IPS-NIHi7 (cell line): Measurements from ENCODE around the gene NEK10.
"Not testable (repeated sequence)": the region's sequence is repeated elsewhere in the genome, so short reads cannot be mapped to it uniquely, and the experiment has no call there.

Source experiments
- DNase-seq: peaks from one replicate; pipeline ENCODE4 v3.0.0; 2012; ENCODE audit warnings: mixed read lengths; ENCODE audit errors: extremely low spot score

NEK10 gene

GRCh38 chr3:27312044-27312668 lies 57.0 kb downstream of the NEK10 start:
- DNase-seq: peak; percentile 74

DNA sequence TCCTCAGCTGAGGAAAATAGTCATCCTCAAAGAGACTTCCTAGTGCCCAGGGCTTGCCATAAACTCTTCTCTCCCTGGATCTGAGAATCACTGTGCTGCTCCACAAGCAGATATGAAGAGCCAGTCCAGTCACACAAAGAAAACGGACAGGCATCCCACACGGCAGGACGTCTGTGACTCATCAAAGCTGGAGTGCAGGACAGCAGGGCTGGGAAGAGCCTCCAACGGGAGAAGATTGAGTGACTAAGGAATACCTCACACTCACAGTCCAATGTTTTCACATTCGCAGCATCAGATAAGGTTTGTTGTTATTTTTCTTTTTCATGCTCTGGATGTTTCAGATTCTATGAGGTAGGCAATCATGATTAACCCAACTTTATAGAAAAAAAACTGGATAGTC lies 57.8 kb downstream of the NEK10 start:
- peak; percentile 39 for DNase-seq

DNA sequence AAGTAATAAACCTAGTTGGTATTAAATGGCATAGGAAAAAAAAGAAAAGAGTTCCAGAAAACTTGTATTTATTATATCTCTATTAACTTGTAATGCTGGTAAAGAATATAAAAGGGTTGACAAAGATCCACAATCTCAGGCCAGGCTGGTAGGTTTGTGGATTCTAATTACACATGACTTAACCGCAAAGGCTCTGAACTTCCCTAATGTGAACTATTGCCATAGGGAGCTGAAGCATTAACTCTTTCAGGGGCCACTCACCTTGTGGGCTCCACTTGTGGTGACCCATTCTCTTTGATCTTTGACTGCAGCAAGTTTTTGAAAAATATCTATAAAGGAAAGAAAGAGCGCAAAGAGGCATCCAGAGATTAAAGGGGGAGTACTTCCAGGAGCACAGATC lies 58.5 kb downstream of the NEK10 start:
- no peak for DNase-seq

DNA sequence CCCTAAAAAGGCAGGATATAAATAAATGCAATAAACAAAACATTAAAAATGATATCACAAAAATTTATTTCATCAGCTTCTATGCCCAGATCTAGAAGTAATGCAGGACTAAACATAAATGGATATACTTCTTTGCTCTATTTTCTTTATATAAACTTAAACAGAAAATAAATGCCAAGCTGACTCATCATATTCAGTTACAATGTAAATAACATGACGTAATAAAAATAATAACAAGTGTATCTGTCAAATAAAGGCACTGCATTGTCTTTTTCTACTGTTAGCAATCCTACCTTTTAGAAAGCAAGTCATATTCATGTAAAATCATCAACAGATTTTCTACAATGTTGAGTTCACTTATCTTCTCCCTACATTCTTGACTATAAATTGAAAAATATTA lies 61.6 kb downstream of the NEK10 start:
- DNase-seq: no peak

DNA sequence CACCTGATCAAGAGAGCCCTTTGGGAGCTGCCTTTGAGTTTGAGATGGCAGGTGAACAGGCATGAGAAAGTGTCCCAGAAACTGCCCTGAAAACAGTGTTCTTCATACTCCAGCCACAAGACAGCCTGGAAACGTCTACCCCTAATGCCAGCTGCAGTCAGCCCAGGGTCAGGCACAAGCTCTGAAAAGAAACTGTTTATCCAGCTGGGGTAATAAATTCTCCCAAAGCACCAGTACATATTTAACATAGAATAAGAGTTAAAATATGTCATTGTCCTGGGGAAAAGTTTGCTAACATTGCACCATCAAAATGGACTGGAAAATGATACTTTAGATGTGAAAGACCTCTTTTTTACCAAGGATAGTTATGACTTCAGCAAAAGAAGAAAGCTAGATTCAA lies 66.3 kb downstream of the NEK10 start:
- DNase-seq: no peak

GRCh38 chr3:27298981-27299380 lies 70.2 kb downstream of the NEK10 start:
- not testable (repeated sequence) for DNase-seq

- DNase-seq: no peak
Measured at GRCh38 chr3:27293939-27294338, 75.2 kb downstream of the NEK10 start.

DNA sequence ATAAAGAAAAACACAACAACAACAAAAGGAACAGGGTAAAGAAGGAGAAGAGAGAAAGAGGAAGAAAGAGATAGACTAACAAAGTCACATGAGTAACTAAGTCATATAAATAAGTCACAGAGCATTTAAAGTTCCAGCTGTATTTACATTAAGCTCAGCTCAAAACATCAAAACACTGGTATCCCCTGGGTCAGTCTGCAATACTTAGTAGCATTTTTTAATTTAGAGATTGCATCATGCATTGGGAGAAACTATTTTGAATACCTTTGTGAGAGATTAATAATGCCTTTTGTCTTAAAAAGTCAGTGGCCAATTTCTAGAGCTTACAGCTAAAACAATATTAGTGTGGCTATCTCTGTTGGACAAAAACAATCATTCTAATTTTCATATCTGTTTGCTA lies 78.4 kb downstream of the NEK10 start:
- DNase-seq: no peak

GRCh38 chr3:27289769-27290413 lies 79.3 kb downstream of the NEK10 start:
- DNase-seq: no peak

- DNase-seq: no peak
Measured at GRCh38 chr3:27287052-27287451, 82.1 kb downstream of the NEK10 start.

DNA sequence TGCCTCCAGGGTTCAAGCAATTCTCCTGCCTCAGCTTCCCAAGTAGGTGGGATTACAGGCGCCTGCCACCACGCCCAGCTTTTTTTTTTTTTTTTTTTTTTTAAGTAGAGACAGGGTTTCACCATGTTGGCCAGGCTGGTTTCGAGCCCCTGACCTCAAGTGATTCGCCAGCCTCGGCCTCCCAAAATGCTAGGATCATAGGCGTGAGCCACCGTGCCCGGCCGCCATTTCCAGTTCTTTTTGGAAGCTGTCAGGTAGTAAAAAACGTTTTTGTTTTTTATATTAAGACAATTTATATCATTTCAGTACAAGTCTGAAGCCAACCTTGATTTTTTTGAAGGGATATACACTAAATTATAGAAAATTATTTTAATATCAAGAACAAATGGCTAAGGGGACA lies 82.7 kb downstream of the NEK10 start:
- DNase-seq: not testable (repeated sequence)

DNA sequence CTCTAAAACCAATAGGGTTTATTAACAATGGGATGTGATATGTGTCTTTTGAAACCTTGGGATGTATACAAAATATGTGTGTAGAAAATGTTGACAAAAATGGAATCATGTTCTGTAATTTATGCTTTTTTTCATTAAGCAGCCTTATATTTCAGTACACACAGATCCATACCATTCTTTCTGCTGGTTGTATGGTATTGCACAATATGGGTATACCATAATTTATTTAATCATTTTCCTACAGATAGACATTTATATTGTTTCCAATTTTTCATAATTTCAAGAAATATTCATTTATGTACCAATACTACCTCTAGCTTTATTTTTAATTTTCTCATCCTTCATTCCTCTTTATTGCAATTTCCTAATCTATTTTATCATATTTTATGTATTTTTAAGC lies 83.5 kb downstream of the NEK10 start:
- DNase-seq: no peak

DNA sequence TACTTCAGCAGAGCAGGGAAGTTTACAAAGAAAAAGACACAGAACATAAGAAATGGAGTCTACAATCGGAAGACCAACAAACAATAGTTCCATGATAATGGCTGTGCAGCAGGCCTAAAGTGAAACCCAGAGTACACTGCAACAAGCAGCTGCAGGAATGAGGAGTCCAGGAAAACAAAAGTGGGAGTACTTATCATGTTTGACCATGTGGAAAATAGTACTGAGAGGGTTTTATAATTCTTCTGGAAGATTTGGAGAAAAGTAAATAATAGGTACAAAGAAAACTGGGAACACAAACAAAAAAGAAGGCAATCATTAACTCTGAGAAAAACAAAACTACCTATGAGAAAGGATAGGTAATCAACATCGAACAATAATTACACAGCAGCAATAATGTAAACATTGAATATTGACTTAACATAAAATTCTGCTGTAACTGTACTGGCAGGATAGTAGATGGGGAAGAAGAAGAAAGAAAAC lies 87.5 kb downstream of the NEK10 start:
- DNase-seq: no peak

GRCh38 chr3:27279123-27279522 lies 90.1 kb downstream of the NEK10 start:
- DNase-seq: peak; percentile 41

DNA sequence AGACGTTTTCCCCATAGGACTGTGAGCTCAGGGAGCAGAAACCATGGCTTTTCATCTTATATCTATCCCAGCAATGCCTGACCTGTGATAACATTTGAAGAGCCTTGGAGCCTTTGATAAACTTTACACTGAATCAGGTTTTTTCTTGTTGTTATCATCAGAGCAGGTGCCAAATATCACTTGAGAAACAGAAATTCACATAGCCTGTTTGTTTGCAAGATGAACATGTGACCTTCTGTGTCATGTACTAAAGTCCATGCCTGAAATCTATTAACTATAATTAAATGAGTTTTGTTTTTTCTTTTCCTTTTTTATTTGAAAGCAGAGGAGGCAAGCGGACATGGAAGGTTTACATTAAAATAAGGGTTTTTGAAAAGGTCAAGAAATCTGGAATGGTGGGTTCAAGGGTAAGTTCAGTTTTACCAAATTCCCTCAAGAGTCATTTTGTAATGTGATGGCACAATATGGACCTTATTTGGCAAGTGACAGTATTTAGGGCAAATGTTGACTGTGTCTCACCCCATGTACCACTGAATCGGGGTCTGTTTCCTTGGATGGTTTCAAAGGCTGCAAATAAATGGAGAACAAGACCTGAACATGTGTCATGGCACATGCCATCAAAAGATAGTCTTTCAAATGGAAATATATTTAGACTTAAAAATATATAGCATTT lies 90.7 kb downstream of the NEK10 start:
- DNase-seq: no peak

- DNase-seq: no peak
Measured at GRCh38 chr3:27275441-27275990, 93.7 kb downstream of the NEK10 start.

DNA sequence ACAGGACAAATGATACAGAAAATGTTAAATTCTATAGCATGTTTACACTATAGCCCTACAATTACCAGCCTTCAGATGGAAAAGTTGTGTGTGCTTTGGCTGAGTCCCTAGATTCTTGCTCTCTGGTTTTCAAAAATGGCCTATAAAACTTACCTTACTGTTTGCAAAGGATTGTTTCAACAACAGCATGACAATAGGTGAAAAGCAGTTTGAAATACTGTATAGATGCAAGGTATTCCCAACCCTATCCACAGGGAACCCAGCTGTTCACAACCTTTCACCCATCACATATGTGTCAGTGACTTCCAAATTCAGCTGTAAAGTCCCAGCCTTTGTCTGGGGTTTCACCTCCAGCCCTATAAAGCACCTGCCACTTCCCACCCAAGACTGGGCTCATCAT lies 97.3 kb downstream of the NEK10 start:
- DNase-seq: no peak

GRCh38 chr3:27254896-27255295 lies 114.3 kb downstream of the NEK10 start:
- DNase-seq: no peak

GRCh38 chr3:27253831-27254230 lies 115.4 kb downstream of the NEK10 start:
- DNase-seq: peak; percentile 68

DNA sequence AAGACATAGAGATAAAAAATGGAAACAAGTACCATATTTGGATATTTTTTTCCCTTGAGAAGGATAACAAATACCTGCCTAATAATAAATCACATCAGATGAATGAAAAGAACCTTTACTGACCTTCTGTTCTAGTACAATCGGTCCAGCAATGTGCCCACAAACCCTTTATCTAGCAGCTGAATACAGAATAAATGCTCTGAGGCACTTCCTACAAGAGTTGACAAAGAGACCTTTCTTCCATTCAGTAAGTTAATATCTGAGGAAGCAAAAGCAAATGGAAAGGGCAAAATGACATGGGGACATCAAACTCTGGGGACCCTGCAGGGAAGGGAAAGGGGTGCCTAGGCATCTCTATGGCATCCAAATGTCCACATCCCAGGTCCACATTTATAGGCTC lies 115.8 kb downstream of the NEK10 start:
- DNase-seq: no peak

GRCh38 chr3:27252646-27253045 lies 116.5 kb downstream of the NEK10 start:
- DNase-seq: no peak

DNA sequence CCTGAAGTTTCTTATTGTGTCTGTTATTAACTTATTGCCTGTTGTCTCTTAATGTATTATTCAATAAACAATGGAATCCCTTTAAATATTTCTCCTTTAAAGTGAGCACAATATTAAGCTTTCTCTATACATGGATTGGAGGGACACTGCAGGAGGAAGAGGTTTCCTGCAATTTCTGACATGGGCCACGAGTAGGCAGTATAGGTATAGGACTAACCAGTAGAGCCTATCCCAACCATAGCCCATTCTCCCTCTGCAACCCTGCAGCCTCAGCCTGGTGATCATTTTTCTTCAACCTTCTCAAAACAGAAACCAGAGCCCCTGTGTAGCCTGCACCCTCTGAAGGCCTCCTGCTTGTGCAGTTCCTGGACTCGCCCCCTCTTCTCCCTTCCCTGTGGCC lies 124.8 kb downstream of the NEK10 start:
- peak; percentile 31 for DNase-seq

DNA sequence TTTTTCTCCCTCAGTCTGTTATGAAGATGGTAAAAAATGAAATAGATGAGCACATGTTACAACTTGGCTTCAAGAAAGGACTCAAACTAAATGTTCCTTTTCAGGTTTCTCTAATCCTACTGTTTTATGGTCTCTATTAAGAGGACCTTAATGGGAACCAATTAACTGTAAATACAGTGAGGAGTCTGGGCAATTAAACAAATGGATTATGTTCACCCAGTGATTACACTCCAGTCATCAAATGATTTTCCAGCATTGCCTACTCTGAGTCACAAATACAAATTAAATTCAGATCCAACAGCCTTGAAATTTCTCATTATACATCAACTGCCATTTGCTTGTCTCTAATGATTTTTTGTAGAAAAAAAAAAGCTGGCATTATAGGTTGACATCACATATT lies 129.2 kb downstream of the NEK10 start:
- DNase-seq: no peak
